ENCODE results near the gene RAG1. TPM values are rescaled to one million over a fixed set of nuclear protein-coding genes. Genes with fewer than 3 reads are reported as not detected.

RAG1 gene
- total and polyA plus RNA-seq, 10 donors: 0.39 to 12.6 (median 4.8) TPM

GRCh38 chr11:36598051-36598450 is 30.2 kb downstream of the RAG1 start, which contains the start of gene RAG2:
Gene RAG2 (minus strand): TSS chr11:36598236. CDS start chr11:36594168, 4,068 bp downstream.
- TF ChIP-seq POLR2A (IDR thresholded peaks at IDR 0.05) (no peak), POLR2AphosphoS5 (IDR thresholded peaks at IDR 0.05) (no peak), CTCF (IDR thresholded peaks at IDR 0.05 in 8 of 11, conservative IDR thresholded peaks at IDR 0.05 in 3 of 11) (no peak)
- peaks cover 0 to 23% (median 7%) of the 10 kb centered on the region in 6 donors for H3K4me1 ChIP-seq
- H3K27ac ChIP-seq: no peak within 1 kb of the TSS
- peaks cover 0 to 26% (median 0%) of the 10 kb centered on the region in 7 donors for H3K27me3 ChIP-seq (replicated peaks in 1 of 7)
- H3K4me3 ChIP-seq: no peak within 1 kb of the TSS
- intact Hi-C loops (cut with DNase I; ENCODE audit: low total_unique reads): no loop called here
- 61 to 81% (median 77%) methylated on average over 2 of the region's 2 CpGs for WGBS, 5 donors
- no peak for DNase-seq
- no peaks in the 10 kb centered on the region for H3K36me3 ChIP-seq
- H3K9me3 ChIP-seq: no peaks in the 10 kb centered on the region

GRCh38 chr11:36600180-36600579 is 32.4 kb downstream of the RAG1 start:
- no peak overlapping the region for H3K27ac ChIP-seq
- TF ChIP-seq CTCF (IDR thresholded peaks at IDR 0.05 in 8 of 11, conservative IDR thresholded peaks at IDR 0.05 in 3 of 11) (no peak), POLR2A (IDR thresholded peaks at IDR 0.05) (no peak), POLR2AphosphoS5 (IDR thresholded peaks at IDR 0.05) (no peak)
- H3K4me1 ChIP-seq: peaks cover 0 to 8% (median 4%) of the 10 kb centered on the region in 6 donors
- WGBS, 5 donors: 87 to 92% (median 90%) methylated on average over 7 of the region's 7 CpGs
- intact Hi-C loops (cut with DNase I; ENCODE audit: low total_unique reads): no loop called here
- no peaks in the 10 kb centered on the region for H3K36me3 ChIP-seq
- H3K4me3 ChIP-seq: no peak overlapping the region
- peaks cover 0 to 5% (median 0%) of the 10 kb centered on the region in 7 donors for H3K27me3 ChIP-seq (replicated peaks in 1 of 7)
- no peaks in the 10 kb centered on the region for H3K9me3 ChIP-seq
- DNase-seq: no peak

GRCh38 chr11:36601155-36601554 is 33.3 kb downstream of the RAG1 start:
- no peaks in the 10 kb centered on the region for H3K9me3 ChIP-seq
- intact Hi-C loops (cut with DNase I; ENCODE audit: low total_unique reads): no loop called here
- H3K4me1 ChIP-seq: no peaks in the 10 kb centered on the region
- TF ChIP-seq CTCF (IDR thresholded peaks at IDR 0.05 in 8 of 11, conservative IDR thresholded peaks at IDR 0.05 in 3 of 11): no peak
- TF ChIP-seq POLR2A (IDR thresholded peaks at IDR 0.05): no peak
- TF ChIP-seq POLR2AphosphoS5 (IDR thresholded peaks at IDR 0.05): no peak
- no peak overlapping the region for H3K4me3 ChIP-seq
- H3K36me3 ChIP-seq: no peaks in the 10 kb centered on the region
- no peak overlapping the region for H3K27ac ChIP-seq
- DNase-seq: no peak
- 24 to 45% (median 34%) methylated on average over 2 of the region's 2 CpGs for WGBS, 5 donors
- no peaks in the 10 kb centered on the region for H3K27me3 ChIP-seq (replicated peaks in 1 of 7)

- Histone ChIP-seq H3K27ac (no peak overlapping the region), H3K9me3 (no peaks in the 10 kb centered on the region), H3K4me1 (no peaks in the 10 kb centered on the region), H3K36me3 (no peaks in the 10 kb centered on the region), H3K4me3 (no peak overlapping the region), H3K27me3 (replicated peaks in 1 of 7) (peaks cover 0 to under 1% (median 0%) of the 10 kb centered on the region in 7 donors)
- no peak for TF ChIP-seq POLR2A (IDR thresholded peaks at IDR 0.05)
- TF ChIP-seq POLR2AphosphoS5 (IDR thresholded peaks at IDR 0.05): no peak
- no peak for TF ChIP-seq CTCF (IDR thresholded peaks at IDR 0.05 in 8 of 11, conservative IDR thresholded peaks at IDR 0.05 in 3 of 11)
- intact Hi-C loops (cut with DNase I; ENCODE audit: low total_unique reads): no loop called here
- no peak for DNase-seq
Measured at GRCh38 chr11:36602135-36602534, 34.3 kb downstream of the RAG1 start.

All from spleen (tissue), 11 donors.